GM12878 (cell line): Measurements from ENCODE around the gene MGAT4B. TPM values are rescaled to one million over a fixed set of nuclear protein-coding genes. Genes with fewer than 3 reads are reported as not detected.

ENCODE experiments used
- ATAC-seq: fragments of 200-7000 bp; cut with Tn5 transposase; 3 replicates; pipeline ENCODE4 v1.9.1; 2020; ENCODE audit warnings: mild to moderate bottlenecking, moderate library complexity
- BruUV-seq: library from RNA; stranded (reverse); fragments of 400-500 nt; replicated peaks from 2 replicates; lab custom pipeline; 2021; lab: Mats Ljungman, UMichigan
- CTCF ChIA-PET: fragments of 300-600 bp; sonication (Branson Sonifier 250); formaldehyde crosslinking; extraction: SDS; loops from one replicate; lab custom pipeline; 2021; ENCODE audit warnings: inconsistent platforms; lab: Yijun Ruan, JAX
- POLR2A ChIA-PET: fragments of 350-600 bp; formaldehyde crosslinking; extraction: SDS; loops from one replicate; lab custom pipeline; 2021; ENCODE audit warnings: inconsistent platforms; lab: Charles Lee
- RAD21 ChIA-PET: fragments of 300-600 bp; sonication (Branson Sonifier 250); formaldehyde crosslinking; loops from one replicate; lab custom pipeline; 2023; ENCODE audit warnings: antibody characterized with exemption; ENCODE audit not compliant: unreplicated experiment; lab: Charles Lee
- SMC1A ChIA-PET: fragments of 300-600 bp; sonication (Branson Sonifier 250); formaldehyde crosslinking; loops from one replicate; lab custom pipeline; 2023; ENCODE audit not compliant: unreplicated experiment, uncharacterized antibody; lab: Charles Lee
- DNase-seq: peaks from one replicate; pipeline ENCODE4 v3.0.0-alpha.2; 2011; ENCODE audit warnings: low read depth, low spot score
- FAIRE-seq: peaks from 3 replicates; lab custom pipeline; 2011; peaks lifted over from hg19 to GRCh38; lab: Jason Lieb, UNC
- H2AFZ ChIP-seq: 2 replicates; pipeline ENCODE4 v1.6.0; 2011; ENCODE audit warnings: low read depth, low read length, control low read depth; ENCODE audit not compliant: control insufficient read depth
- H3K27ac ChIP-seq: 2 replicates; pipeline ENCODE4 v1.5.1; 2011; ENCODE audit warnings: control low read depth; ENCODE audit not compliant: control insufficient read depth, insufficient read depth
- H3K27me3 ChIP-seq, 2 experiments: replicated peaks in 1 of 2; 2 replicates each; pipeline versions ENCODE4 v1.6.0 to v1.6.1; 2011; ENCODE audit warnings: low read length in 1 of 2; ENCODE audit not compliant: control insufficient read depth in 2 of 2, insufficient read depth in 2 of 2
- H3K36me3 ChIP-seq, 2 experiments: 2 replicates each; pipeline ENCODE4 v1.5.1; 2011; ENCODE audit warnings: low read length in 1 of 2; ENCODE audit not compliant: control insufficient read depth in 2 of 2, insufficient read depth in 2 of 2
- H3K4me1 ChIP-seq: 2 replicates; pipeline ENCODE4 v1.6.1; 2011; ENCODE audit warnings: mild to moderate bottlenecking, low read length, moderate library complexity, mixed read lengths; ENCODE audit not compliant: control insufficient read depth, insufficient read depth
- H3K4me2 ChIP-seq: 2 replicates; pipeline ENCODE4 v1.6.0; 2011; ENCODE audit warnings: control low read depth; ENCODE audit not compliant: control insufficient read depth, insufficient read depth
- H3K4me3 ChIP-seq: fragments of 200-600 bp; sonication (generic); 2 replicates; pipeline ENCODE4 v1.5.1; 2016
- H3K79me2 ChIP-seq: 2 replicates; pipeline ENCODE4 v1.6.0; 2011; ENCODE audit warnings: low read length; ENCODE audit not compliant: control insufficient read depth, insufficient read depth
- H3K9ac ChIP-seq: 2 replicates; pipeline ENCODE4 v1.8.0; 2011; ENCODE audit warnings: low read length, control low read depth, mixed read lengths; ENCODE audit not compliant: control insufficient read depth, insufficient read depth
- H3K9me3 ChIP-seq: replicated peaks from 3 replicates; pipeline ENCODE4 v1.5.1; 2011; ENCODE audit warnings: mild to moderate bottlenecking, low read length; ENCODE audit not compliant: control insufficient read depth, insufficient read depth
- H4K20me1 ChIP-seq: 2 replicates; pipeline ENCODE4 v1.6.0; 2011; ENCODE audit not compliant: control insufficient read depth, insufficient read depth
- ATF7 ChIP-seq: fragments of 450-650 bp; IDR thresholded peaks from 2 replicates; pipeline ENCODE4 v1.6.1; 2016; ENCODE audit warnings: low read depth, mild to moderate bottlenecking
- E4F1 ChIP-seq: fragments of 450-650 bp; IDR thresholded peaks from 2 replicates; pipeline ENCODE4 v1.6.1; 2018; ENCODE audit warnings: borderline replicate concordance, mild to moderate bottlenecking; ENCODE audit not compliant: partially characterized antibody
- EED ChIP-seq: sonication (generic); IDR thresholded peaks from 2 replicates; pipeline ENCODE4 v1.6.1; 2016; ENCODE audit warnings: antibody characterized with exemption, low read depth
- HDGF ChIP-seq: fragments of 450-650 bp; IDR thresholded peaks from 2 replicates; pipeline ENCODE4 v1.6.1; 2016; ENCODE audit warnings: antibody characterized with exemption
- KDM1A ChIP-seq: fragments of 200-600 bp; sonication (generic); IDR thresholded peaks from 2 replicates; pipeline ENCODE4 v1.6.1; 2016; ENCODE audit warnings: borderline replicate concordance
- PAX8 ChIP-seq: fragments of 450-650 bp; IDR thresholded peaks from 2 replicates; pipeline ENCODE4 v1.6.1; 2017; ENCODE audit warnings: mild to moderate bottlenecking, moderate library complexity
- RAD21 ChIP-seq: IDR thresholded peaks from 2 replicates; pipeline ENCODE4 v1.6.1; 2011; ENCODE audit warnings: mild to moderate bottlenecking, low read depth, low read length, moderate library complexity; ENCODE audit not compliant: insufficient read depth
- SKIL ChIP-seq: fragments of 450-650 bp; IDR thresholded peaks from 2 replicates; pipeline ENCODE4 v1.6.1; 2017; ENCODE audit warnings: mild to moderate bottlenecking, low read depth, inconsistent platforms; ENCODE audit not compliant: poor library complexity, severe bottlenecking
- SMARCA5 ChIP-seq: fragments of 450-650 bp; IDR thresholded peaks from 2 replicates; pipeline ENCODE4 v1.6.1; 2017; ENCODE audit warnings: mild to moderate bottlenecking
- STAT1 ChIP-seq: fragments of 450-650 bp; conservative IDR thresholded peaks from 2 replicates; pipeline ENCODE4 v1.6.1; 2014; ENCODE audit warnings: antibody characterized with exemption, mild to moderate bottlenecking
- TCF7 ChIP-seq: IDR thresholded peaks from 2 replicates; pipeline ENCODE4 v1.6.1; 2014; ENCODE audit warnings: antibody characterized with exemption, borderline replicate concordance
- ZBTB4 ChIP-seq: fragments of 450-650 bp; formaldehyde crosslinking; IDR thresholded peaks from 2 replicates; pipeline ENCODE4 v1.4.0; 2022; ENCODE audit warnings: mild to moderate bottlenecking, moderate library complexity
- ZNF622 ChIP-seq: fragments of 450-650 bp; IDR thresholded peaks from 2 replicates; pipeline ENCODE4 v1.6.1; 2017; ENCODE audit warnings: mild to moderate bottlenecking, inconsistent platforms
- WGBS: methylation state at CpG from one replicate; pipeline ENCODE4 v1.1.6; 2016; ENCODE audit warnings: low lambda C conversion rate; ENCODE audit not compliant: insufficient replicate concordance, insufficient coverage; ENCODE audit errors: missing lambda C conversion rate; 5-methylcytosine and 5-hydroxymethylcytosine counted together
- in situ Hi-C: fragments of 300-500 bp; cut with MboI; formaldehyde crosslinking; loops from 9 replicates; pipeline ENCODE4 v1.14.3; 2018; ENCODE audit warnings: mixed read lengths
- intact Hi-C: fragments of 100-400 bp; cut with micrococcal nuclease; formaldehyde crosslinking; loops from one replicate; pipeline ENCODE4 v1.14.2; 2022; ENCODE audit not compliant: unreplicated experiment
- polyA plus RNA-seq, 11 experiments: library from polyadenylated mRNA; depleted of rRNA in 4 of 11; unstranded in 6 of 11; stranded (reverse) in 5 of 11; fragments of >200 nt; fragmentation: Nextera tagmentation in 4 of 11; fragmentation: Illumina TruSeq in 1 of 11; extraction: Ambion mirVana in 4 of 11; extraction: Trizol in 1 of 11; gene quantifications; 1 replicate in 1 of 11; 2 replicates in 10 of 11; pipeline versions ENCODE4 v1.2.1 to v1.2.3, GENCODE V29; 2011 to 2016; ENCODE audit warnings: inconsistent platforms in 2 of 11, missing spikeins in 2 of 11, low read depth in 1 of 11
- total RNA-seq, 4 experiments: library from RNA; depleted of rRNA in 3 of 4; stranded (reverse); fragments of >200 nt in 3 of 4; fragmentation: Illumina TruSeq in 1 of 4; extraction: Trizol in 1 of 4; gene quantifications; 2 replicates each; pipeline versions ENCODE4 v1.2.1 to v1.2.3, GENCODE V29; 2013 to 2021

MGAT4B gene
- total and polyA plus RNA-seq, 10 of the 15 experiments (the other 5 are each of a cell fraction or from before 2014, with no cell fraction given), result 0.60 to 82.5 (median 34.4) TPM; not detected in 1

GRCh38 chr5:179778591-179778990, 28.1 kb downstream of the MGAT4B start:
- Histone ChIP-seq H3K9ac (no peak overlapping the region), H3K4me1 (no peaks in the 10 kb centered on the region), H2AFZ (no peak overlapping the region), H4K20me1 (no peaks in the 10 kb centered on the region), H3K27ac (no peak overlapping the region), H3K9me3 (no peaks in the 10 kb centered on the region), H3K4me2 (no peak overlapping the region), H3K4me3 (no peak overlapping the region), H3K79me2 (no peaks in the 10 kb centered on the region), H3K27me3 (no peaks in the 10 kb centered on the region), H3K36me3 (peaks cover 17 to 21% of the 10 kb centered on the region in 2 experiments; a peak in 3 of 4 replicates)
- no peak for FAIRE-seq
- in situ Hi-C loops (loop anchor here (25.0 kb wide), 1 partner anchor 309 kb away; no protein-coding TSS in a partner anchor), intact Hi-C loops (no loop called here)
- ATAC-seq, result no peak
- TF ChIP-seq EED, result no peak
- TF ChIP-seq E4F1, result no peak
- TF ChIP-seq SKIL, result no peak
- no peak for TF ChIP-seq ATF7
- TF ChIP-seq STAT1, result no peak
- TF ChIP-seq ZBTB4 (CRISPR knock-in tag), result no peak
- no peak for TF ChIP-seq TCF7
- TF ChIP-seq RAD21, result no peak
- TF ChIP-seq PAX8, result no peak
- no peak for TF ChIP-seq KDM1A
- TF ChIP-seq ZNF622, result no peak
- no peak for TF ChIP-seq SMARCA5
- no peak for TF ChIP-seq HDGF
- WGBS, result 99% methylated on average over 5 of the region's 5 CpGs
- no TSS peak for BruUV-seq
- no peak for DNase-seq
- CTCF ChIA-PET, result no interaction called here
- SMC1A ChIA-PET, result no interaction called here
- POLR2A ChIA-PET, result no interaction called here
- RAD21 ChIA-PET, result no interaction called here
